ENCODE data around the gene C2CD2. TPM values are rescaled to one million over a fixed set of nuclear protein-coding genes. Genes with fewer than 3 reads are reported as not detected.

C2CD2 gene
- total RNA-seq, 2 donors from 2014 or later = 10.4 to 25.4 TPM

DNA sequence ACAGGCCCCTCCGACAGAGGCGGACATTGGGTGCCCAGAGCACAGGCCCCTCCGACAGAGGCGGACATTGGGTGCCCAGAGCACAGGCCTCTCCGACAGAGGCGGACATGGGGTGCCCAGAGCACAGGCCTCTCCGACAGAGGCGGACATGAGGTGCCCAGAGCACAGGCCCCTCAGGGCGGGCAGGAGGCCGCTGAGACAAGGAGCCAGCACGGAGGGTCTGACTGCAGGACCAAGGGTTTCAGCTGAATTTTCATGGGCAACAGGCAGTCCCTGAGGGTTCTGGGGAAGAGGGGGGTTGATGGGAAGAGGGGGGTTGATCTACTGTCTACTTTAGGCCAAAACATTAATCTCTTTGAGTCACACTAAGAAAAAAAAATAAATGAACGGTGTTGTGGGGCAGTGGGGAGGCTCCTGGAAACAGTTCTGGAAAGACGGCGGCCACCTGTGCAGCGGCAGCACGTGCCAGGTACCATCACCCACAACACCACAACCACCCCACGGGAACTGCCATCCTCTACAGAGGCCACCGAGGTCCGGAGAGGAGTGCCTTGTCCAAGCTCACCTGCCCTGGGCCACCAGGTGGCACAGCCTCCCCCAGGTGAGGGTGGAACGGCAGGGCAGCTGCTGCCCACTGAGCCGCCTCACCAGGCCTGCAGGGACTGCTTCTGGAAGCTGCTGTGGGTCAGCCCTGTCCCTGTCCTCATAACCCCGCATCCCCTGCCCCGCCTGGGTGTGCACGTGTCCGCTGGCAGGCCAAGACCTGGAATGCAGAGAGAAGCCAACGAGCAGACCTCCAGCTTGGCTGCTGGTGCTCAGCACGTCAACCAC lies 95.1 kb downstream of the C2CD2 start:
- 89 to 97% methylated on average over 21 to 27 of the region's 27 CpGs for WGBS, 2 donors
- intact Hi-C loops (cut with DNase I) = no loop called here

GRCh38 chr21:41857771-41858300 lies 96.0 kb downstream of the C2CD2 start:
- intact Hi-C loops (cut with DNase I) = no loop called here

More for the DNA sequence above, 95.1 kb downstream of the C2CD2 start:
- Histone ChIP-seq H3K36me3 (replicated peaks in 1 of 2; ENCODE audit: insufficient read depth in 1 of 2, low read depth in 2 of 2) (peaks cover 4 to 5% of the 10 kb centered on the region in 2 donors), H3K4me3 (no peak overlapping the region), H3K9me3 (no peaks in the 10 kb centered on the region), H3K27me3 (no peaks in the 10 kb centered on the region), H3K4me1 (peaks cover 5% of the 10 kb centered on the region), H3K27ac (no peak overlapping the region)
- ATAC-seq (no peak), DNase-seq (no peak)
- no peak for TF ChIP-seq POLR2A (IDR thresholded peaks at IDR 0.05)
- TF ChIP-seq CTCF (IDR thresholded peaks at IDR 0.05) = peak in 1 of 7 experiments; percentile 15

GRCh38 chr21:41856572-41856971 lies 97.2 kb downstream of the C2CD2 start:
- no peaks in the 10 kb centered on the region for H3K4me1 ChIP-seq
- no peaks in the 10 kb centered on the region for H3K27me3 ChIP-seq
- 88 to 95% methylated on average over 10 of the region's 10 CpGs for WGBS, 2 donors
- intact Hi-C loops (cut with DNase I) = no loop called here
- H3K36me3 ChIP-seq (replicated peaks in 1 of 2; ENCODE audit: insufficient read depth in 1 of 2, low read depth in 2 of 2) = peaks cover 4 to 5% of the 10 kb centered on the region in 2 donors
- no peak for ATAC-seq
- H3K4me3 ChIP-seq = no peak overlapping the region
- DNase-seq = no peak
- no peak for TF ChIP-seq CTCF (IDR thresholded peaks at IDR 0.05)
- TF ChIP-seq POLR2A (IDR thresholded peaks at IDR 0.05) = no peak
- no peak overlapping the region for H3K27ac ChIP-seq
- H3K9me3 ChIP-seq = no peaks in the 10 kb centered on the region

More at GRCh38 chr21:41857771-41858300, 96.0 kb downstream of the C2CD2 start:
- H3K36me3 ChIP-seq (replicated peaks in 1 of 2; ENCODE audit: insufficient read depth in 1 of 2, low read depth in 2 of 2) = peaks cover 4 to 5% of the 10 kb centered on the region in 2 donors
- DNase-seq = no peak
- H3K4me1 ChIP-seq = no peaks in the 10 kb centered on the region
- WGBS, 2 donors = 92 to 96% methylated on average over 14 of the region's 14 CpGs
- no peak for ATAC-seq
- no peak for TF ChIP-seq CTCF (IDR thresholded peaks at IDR 0.05)
- H3K27ac ChIP-seq = no peak overlapping the region
- no peaks in the 10 kb centered on the region for H3K27me3 ChIP-seq
- H3K4me3 ChIP-seq = no peak overlapping the region
- H3K9me3 ChIP-seq = no peaks in the 10 kb centered on the region

- Histone ChIP-seq H3K4me1 (no peaks in the 10 kb centered on the region), H3K9me3 (no peaks in the 10 kb centered on the region), H3K27ac (no peak overlapping the region), H3K4me3 (no peak overlapping the region), H3K36me3 (replicated peaks in 1 of 2; ENCODE audit: insufficient read depth in 1 of 2, low read depth in 2 of 2) (peaks cover 4 to 5% of the 10 kb centered on the region in 2 donors), H3K27me3 (no peaks in the 10 kb centered on the region)
- peak in 1 of 4 donors; percentile 2 for DNase-seq
- WGBS, 2 donors = 87 to 93% methylated on average over 13 to 26 of the region's 31 CpGs
- intact Hi-C loops (cut with DNase I) = no loop called here
- no peak for ATAC-seq
- TF ChIP-seq CTCF (IDR thresholded peaks at IDR 0.05) (no peak), POLR2A (IDR thresholded peaks at IDR 0.05) (no peak)
Observed at GRCh38 chr21:41854426-41854995, 99.3 kb downstream of the C2CD2 start.

All from body of pancreas (tissue), 4 donors.